HEK293 (cell line): Measurements from ENCODE around the gene PDE1C.

Source experiments
- CTCF ChIP-seq: fragments of 450-650 bp; formaldehyde crosslinking; IDR thresholded peaks from 2 replicates; pipeline ENCODE4 v1.5.1; 2016; ENCODE audit warnings: missing biosample characterization, missing genetic modification characterization
- ZNF248 ChIP-seq: fragments of 450-650 bp; formaldehyde crosslinking; IDR thresholded peaks from 2 replicates; pipeline ENCODE4 v1.5.1; 2017; ENCODE audit warnings: missing biosample characterization, missing genetic modification characterization
- ZNF707 ChIP-seq: fragments of 450-650 bp; formaldehyde crosslinking; IDR thresholded peaks from 2 replicates; pipeline ENCODE4 v1.5.1; 2016; ENCODE audit warnings: missing biosample characterization, missing genetic modification characterization
- ZNF830 ChIP-seq: fragments of 450-650 bp; IDR thresholded peaks from 2 replicates; pipeline ENCODE4 v1.5.0; 2018; ENCODE audit warnings: missing biosample characterization, missing genetic modification characterization, low read depth, mild to moderate bottlenecking, moderate library complexity
- TF ChIP-seq, protein P1 (sequence below): fragments of 450-650 bp; formaldehyde crosslinking; IDR thresholded peaks from 2 replicates; pipeline ENCODE4 v1.5.1; 2016; ENCODE audit warnings: missing biosample characterization, missing genetic modification characterization
- TF ChIP-seq, protein P2 (sequence below): fragments of 450-650 bp; formaldehyde crosslinking; IDR thresholded peaks from 2 replicates; pipeline ENCODE4 v1.5.1; 2017; ENCODE audit warnings: missing biosample characterization, missing genetic modification characterization

GRCh38 chr7:32042900-32043299 lies 27.3 kb downstream of the PDE1C start:
- TF ChIP-seq ZNF830 (tag by site-specific recombination) (no peak), CTCF (tag by site-specific recombination) (no peak), ZNF707 (no peak), ZNF248 (no peak)
- TF ChIP-seq, protein P1, sequence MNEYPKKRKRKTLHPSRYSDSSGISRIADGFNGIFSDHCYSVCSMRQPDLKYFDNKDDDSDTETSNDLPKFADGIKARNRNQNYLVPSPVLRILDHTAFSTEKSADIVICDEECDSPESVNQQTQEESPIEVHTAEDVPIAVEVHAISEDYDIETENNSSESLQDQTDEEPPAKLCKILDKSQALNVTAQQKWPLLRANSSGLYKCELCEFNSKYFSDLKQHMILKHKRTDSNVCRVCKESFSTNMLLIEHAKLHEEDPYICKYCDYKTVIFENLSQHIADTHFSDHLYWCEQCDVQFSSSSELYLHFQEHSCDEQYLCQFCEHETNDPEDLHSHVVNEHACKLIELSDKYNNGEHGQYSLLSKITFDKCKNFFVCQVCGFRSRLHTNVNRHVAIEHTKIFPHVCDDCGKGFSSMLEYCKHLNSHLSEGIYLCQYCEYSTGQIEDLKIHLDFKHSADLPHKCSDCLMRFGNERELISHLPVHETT (tag by site-specific recombination), result no peak
- TF ChIP-seq, protein P2, sequence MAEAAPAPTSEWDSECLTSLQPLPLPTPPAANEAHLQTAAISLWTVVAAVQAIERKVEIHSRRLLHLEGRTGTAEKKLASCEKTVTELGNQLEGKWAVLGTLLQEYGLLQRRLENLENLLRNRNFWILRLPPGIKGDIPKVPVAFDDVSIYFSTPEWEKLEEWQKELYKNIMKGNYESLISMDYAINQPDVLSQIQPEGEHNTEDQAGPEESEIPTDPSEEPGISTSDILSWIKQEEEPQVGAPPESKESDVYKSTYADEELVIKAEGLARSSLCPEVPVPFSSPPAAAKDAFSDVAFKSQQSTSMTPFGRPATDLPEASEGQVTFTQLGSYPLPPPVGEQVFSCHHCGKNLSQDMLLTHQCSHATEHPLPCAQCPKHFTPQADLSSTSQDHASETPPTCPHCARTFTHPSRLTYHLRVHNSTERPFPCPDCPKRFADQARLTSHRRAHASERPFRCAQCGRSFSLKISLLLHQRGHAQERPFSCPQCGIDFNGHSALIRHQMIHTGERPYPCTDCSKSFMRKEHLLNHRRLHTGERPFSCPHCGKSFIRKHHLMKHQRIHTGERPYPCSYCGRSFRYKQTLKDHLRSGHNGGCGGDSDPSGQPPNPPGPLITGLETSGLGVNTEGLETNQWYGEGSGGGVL (tag by site-specific recombination), result no peak
